ENCODE measurements around the gene LGALS4.
"Not testable (repeated sequence)": the region's sequence is repeated elsewhere in the genome, so short reads cannot be mapped to it uniquely, and the experiment has no call there.

LGALS4 gene

GRCh38 chr19:38812841-38813320 is at the start of gene LGALS4:
Gene LGALS4 (minus strand): TSS chr19:38812945. CDS start chr19:38812886, 59 bp downstream.
- DNase-seq (ENCODE audit: low read depth): no peak

GRCh38 chr19:38861368-38861767 is 48.6 kb upstream of the LGALS4 start:
- no peak for DNase-seq (ENCODE audit: low read depth)

- DNase-seq (ENCODE audit: low read depth): not testable (repeated sequence)
These were observed 47.0 kb upstream of the LGALS4 start for GRCh38 chr19:38859631-38860204.

- DNase-seq (ENCODE audit: low read depth): no peak
These were observed 44.1 kb upstream of the LGALS4 start for GRCh38 chr19:38856813-38857212.

- not testable (repeated sequence) for DNase-seq (ENCODE audit: low read depth)
These were observed 43.0 kb upstream of the LGALS4 start for GRCh38 chr19:38855751-38856150.

GRCh38 chr19:38854961-38855360 is 42.2 kb upstream of the LGALS4 start:
- not testable (repeated sequence) for DNase-seq (ENCODE audit: low read depth)

GRCh38 chr19:38853214-38853613 is 40.5 kb upstream of the LGALS4 start:
- no peak for DNase-seq (ENCODE audit: low read depth)

- peak; percentile 44 for DNase-seq (ENCODE audit: low read depth)
These were observed 39.7 kb upstream of the LGALS4 start for GRCh38 chr19:38852231-38853044.

GRCh38 chr19:38851622-38852230 is 39.0 kb upstream of the LGALS4 start:
- DNase-seq (ENCODE audit: low read depth): peak; percentile 81

- no peak for DNase-seq (ENCODE audit: low read depth)
These were observed 38.4 kb upstream of the LGALS4 start for GRCh38 chr19:38850976-38851621.

GRCh38 chr19:38850436-38850975 is 37.8 kb upstream of the LGALS4 start:
- peak; percentile 98 for DNase-seq (ENCODE audit: low read depth)

GRCh38 chr19:38849860-38850435 is 37.2 kb upstream of the LGALS4 start, which contains the start of gene HNRNPL:
Gene HNRNPL (minus strand): TSS chr19:38849986. CDS start chr19:38849966, 20 bp downstream.
- peak; percentile 98 for DNase-seq (ENCODE audit: low read depth)

- DNase-seq (ENCODE audit: low read depth): peak; percentile 97
These were observed 36.6 kb upstream of the LGALS4 start for GRCh38 chr19:38849147-38849859.

GRCh38 chr19:38848299-38849146 is 35.8 kb upstream of the LGALS4 start:
- DNase-seq (ENCODE audit: low read depth): no peak

- DNase-seq (ENCODE audit: low read depth): no peak
These were observed 33.4 kb upstream of the LGALS4 start for GRCh38 chr19:38846097-38846496.

- DNase-seq (ENCODE audit: low read depth): no peak
These were observed 32.8 kb upstream of the LGALS4 start for GRCh38 chr19:38845374-38846024.

GRCh38 chr19:38844093-38844686 is 31.4 kb upstream of the LGALS4 start:
- DNase-seq (ENCODE audit: low read depth): no peak

- DNase-seq (ENCODE audit: low read depth): no peak
These were observed 30.5 kb upstream of the LGALS4 start for GRCh38 chr19:38843175-38843758.

Data from stimulated activated CD8-positive, alpha-beta memory T cell treated with anti-CD3 and anti-CD28 coated beads, Interleukin-12 subunit alpha, Interleukin-12 subunit beta, amount 100 ng/mL, for 1 hour (primary cell).